GM13976 (cell line): Measurements from ENCODE around the gene PKP3.

Experiments used
- DNase-seq: peaks from one replicate; pipeline ENCODE4 v3.0.0; 2012; ENCODE audit warnings: low spot score
- CTCF ChIP-seq: IDR thresholded peaks from 2 replicates; pipeline ENCODE4 v1.5.1; 2012; ENCODE audit warnings: borderline replicate concordance, mild to moderate bottlenecking; ENCODE audit not compliant: insufficient read depth; ENCODE audit errors: extremely low read depth, missing control alignments, control extremely low read depth
- in situ Hi-C: fragments of 300-500 bp; cut with MboI; formaldehyde crosslinking; loops from one replicate; pipeline ENCODE4 v1.12.0; 2022; ENCODE audit warnings: low sequenced_read_pairs, mixed read lengths, inconsistent platforms; ENCODE audit not compliant: unreplicated experiment

Gene PKP3

GRCh38 chr11:376531-377173, 17.4 kb upstream of the PKP3 start:
- no peak for TF ChIP-seq CTCF
- in situ Hi-C loops, result no loop called here
- DNase-seq, result no peak

- in situ Hi-C loops, result no loop called here
- TF ChIP-seq CTCF, result no peak
- no peak for DNase-seq
Measured at GRCh38 chr11:377174-377865, 16.7 kb upstream of the PKP3 start.

- no peak for DNase-seq
- in situ Hi-C loops, result no loop called here
- TF ChIP-seq CTCF, result no peak
Measured at GRCh38 chr11:377883-378500, 16.0 kb upstream of the PKP3 start.

GRCh38 chr11:379205-380094, 14.6 kb upstream of the PKP3 start:
- in situ Hi-C loops, result no loop called here
- DNase-seq, result no peak
- TF ChIP-seq CTCF, result no peak

- in situ Hi-C loops, result no loop called here
- TF ChIP-seq CTCF, result no peak
- DNase-seq, result no peak
Measured at GRCh38 chr11:380095-380480, 13.9 kb upstream of the PKP3 start.

- TF ChIP-seq CTCF, result no peak
- in situ Hi-C loops, result no loop called here
- no peak for DNase-seq
Measured at GRCh38 chr11:380491-380890, 13.5 kb upstream of the PKP3 start.
